RWPE1 (cell line): ENCODE data around the gene C16orf74.
A peak's percentile ranks its signal among the peaks of the same experiment; 100 is the strongest.

Experiments used
- CTCF ChIA-PET: fragments of 350-600 bp; sonication (Branson Sonifier 250); formaldehyde crosslinking; extraction: SDS; loops from one replicate; lab custom pipeline; 2021; lab: Yijun Ruan, JAX
- POLR2A ChIA-PET: fragments of 400-600 bp; formaldehyde crosslinking; extraction: SDS; loops from one replicate; lab custom pipeline; 2020; ENCODE audit warnings: antibody characterized with exemption; ENCODE audit not compliant: low non-redundant PET; lab: Yijun Ruan, JAX
- DNase-seq: peaks from one replicate; pipeline ENCODE4 v3.0.0; 2012; ENCODE audit warnings: low spot score
- H3K27ac ChIP-seq: fragments of 450-650 bp; 2 replicates; pipeline ENCODE4 v1.5.1; 2017
- TF ChIP-seq, protein P1 (sequence below): fragments of 450-650 bp; conservative IDR thresholded peaks from 2 replicates; pipeline ENCODE4 v1.5.1; 2017; ENCODE audit warnings: low read depth, mild to moderate bottlenecking

Gene C16orf74

DNA sequence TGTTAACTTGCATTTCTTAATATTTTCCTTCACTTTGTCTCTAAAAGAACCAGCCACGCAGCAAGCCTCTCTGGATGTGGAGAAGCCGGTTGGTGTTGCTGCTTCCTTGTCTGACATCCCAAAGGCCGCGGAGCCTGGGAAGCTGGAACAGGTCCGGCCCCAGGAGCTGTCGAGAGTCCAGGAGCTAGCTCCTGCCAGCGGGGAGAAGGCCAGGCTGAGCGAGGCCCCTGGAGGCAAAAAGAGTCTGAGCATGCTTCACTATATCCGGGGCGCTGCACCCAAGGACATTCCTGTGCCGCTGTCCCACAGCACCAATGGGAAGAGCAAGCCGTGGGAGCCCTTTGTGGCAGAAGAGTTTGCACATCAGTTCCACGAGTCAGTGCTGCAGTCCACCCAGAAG, 85.0 kb downstream of the C16orf74 start:
- ChIA-PET CTCF (no interaction called here), POLR2A (no interaction called here)
- DNase-seq, result no peak
- TF ChIP-seq, protein P1, sequence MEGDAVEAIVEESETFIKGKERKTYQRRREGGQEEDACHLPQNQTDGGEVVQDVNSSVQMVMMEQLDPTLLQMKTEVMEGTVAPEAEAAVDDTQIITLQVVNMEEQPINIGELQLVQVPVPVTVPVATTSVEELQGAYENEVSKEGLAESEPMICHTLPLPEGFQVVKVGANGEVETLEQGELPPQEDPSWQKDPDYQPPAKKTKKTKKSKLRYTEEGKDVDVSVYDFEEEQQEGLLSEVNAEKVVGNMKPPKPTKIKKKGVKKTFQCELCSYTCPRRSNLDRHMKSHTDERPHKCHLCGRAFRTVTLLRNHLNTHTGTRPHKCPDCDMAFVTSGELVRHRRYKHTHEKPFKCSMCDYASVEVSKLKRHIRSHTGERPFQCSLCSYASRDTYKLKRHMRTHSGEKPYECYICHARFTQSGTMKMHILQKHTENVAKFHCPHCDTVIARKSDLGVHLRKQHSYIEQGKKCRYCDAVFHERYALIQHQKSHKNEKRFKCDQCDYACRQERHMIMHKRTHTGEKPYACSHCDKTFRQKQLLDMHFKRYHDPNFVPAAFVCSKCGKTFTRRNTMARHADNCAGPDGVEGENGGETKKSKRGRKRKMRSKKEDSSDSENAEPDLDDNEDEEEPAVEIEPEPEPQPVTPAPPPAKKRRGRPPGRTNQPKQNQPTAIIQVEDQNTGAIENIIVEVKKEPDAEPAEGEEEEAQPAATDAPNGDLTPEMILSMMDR, result no peak
- H3K27ac ChIP-seq, result peak overlapping the region; percentile 15

- CTCF ChIA-PET, result no interaction called here
- POLR2A ChIA-PET, result no interaction called here
Observed at GRCh38 chr16:85665373-85665740, 85.5 kb downstream of the C16orf74 start.

DNA sequence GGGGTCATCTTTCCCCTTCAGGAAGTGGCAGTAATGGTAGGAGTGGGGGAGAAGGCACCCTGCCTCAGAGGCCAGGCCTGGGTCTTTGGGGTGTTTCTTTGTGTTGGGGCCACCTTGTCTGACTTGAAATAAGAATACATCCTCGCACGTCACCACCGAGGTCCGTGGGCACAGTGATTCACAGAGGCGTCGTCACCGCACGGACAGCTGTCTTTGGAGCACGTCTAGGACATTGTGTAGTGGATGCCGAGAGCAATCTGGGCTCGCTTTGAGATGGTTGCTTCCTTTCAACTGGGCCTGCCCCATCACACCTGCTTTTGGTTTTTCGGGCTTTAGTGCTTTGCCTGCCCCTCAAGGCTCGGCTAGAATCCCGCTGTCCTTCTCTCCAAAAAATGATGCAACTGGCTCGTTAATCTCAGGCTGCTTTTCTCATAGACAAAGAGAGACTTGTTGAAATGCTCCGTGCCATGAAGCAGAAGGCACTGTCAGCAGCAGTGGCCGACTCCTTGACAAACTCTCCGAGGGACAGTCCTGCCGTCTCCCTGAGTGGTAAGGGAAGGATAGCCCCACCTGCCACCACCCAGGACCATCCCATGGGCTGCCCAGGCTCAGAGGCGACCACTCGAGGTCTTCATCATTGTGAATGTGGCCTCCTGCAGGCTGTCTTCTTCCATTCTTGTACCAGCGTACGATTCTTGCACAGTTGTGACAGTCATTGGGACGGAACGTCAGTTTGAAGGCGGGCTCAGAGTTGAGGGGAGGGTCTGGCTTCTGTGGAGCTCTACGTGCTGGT, 86.1 kb downstream of the C16orf74 start:
- peak overlapping the region; percentile 15; the same call in 1 of the 2 replicates for H3K27ac ChIP-seq
- TF ChIP-seq, protein P1, result no peak
- ChIA-PET CTCF (no interaction called here), POLR2A (no interaction called here)
- DNase-seq, result no peak

More at GRCh38 chr16:85665373-85665740, 85.5 kb downstream of the C16orf74 start:
- peak overlapping the region; percentile 15 for H3K27ac ChIP-seq
- TF ChIP-seq, protein P1, result no peak
- no peak for DNase-seq

- ChIA-PET CTCF (no interaction called here), POLR2A (no interaction called here)
- TF ChIP-seq, protein P1, result no peak
- H3K27ac ChIP-seq, result peak overlapping the region; percentile 18
- DNase-seq, result no peak
Observed at GRCh38 chr16:85663891-85664321, 87.0 kb downstream of the C16orf74 start.

DNA sequence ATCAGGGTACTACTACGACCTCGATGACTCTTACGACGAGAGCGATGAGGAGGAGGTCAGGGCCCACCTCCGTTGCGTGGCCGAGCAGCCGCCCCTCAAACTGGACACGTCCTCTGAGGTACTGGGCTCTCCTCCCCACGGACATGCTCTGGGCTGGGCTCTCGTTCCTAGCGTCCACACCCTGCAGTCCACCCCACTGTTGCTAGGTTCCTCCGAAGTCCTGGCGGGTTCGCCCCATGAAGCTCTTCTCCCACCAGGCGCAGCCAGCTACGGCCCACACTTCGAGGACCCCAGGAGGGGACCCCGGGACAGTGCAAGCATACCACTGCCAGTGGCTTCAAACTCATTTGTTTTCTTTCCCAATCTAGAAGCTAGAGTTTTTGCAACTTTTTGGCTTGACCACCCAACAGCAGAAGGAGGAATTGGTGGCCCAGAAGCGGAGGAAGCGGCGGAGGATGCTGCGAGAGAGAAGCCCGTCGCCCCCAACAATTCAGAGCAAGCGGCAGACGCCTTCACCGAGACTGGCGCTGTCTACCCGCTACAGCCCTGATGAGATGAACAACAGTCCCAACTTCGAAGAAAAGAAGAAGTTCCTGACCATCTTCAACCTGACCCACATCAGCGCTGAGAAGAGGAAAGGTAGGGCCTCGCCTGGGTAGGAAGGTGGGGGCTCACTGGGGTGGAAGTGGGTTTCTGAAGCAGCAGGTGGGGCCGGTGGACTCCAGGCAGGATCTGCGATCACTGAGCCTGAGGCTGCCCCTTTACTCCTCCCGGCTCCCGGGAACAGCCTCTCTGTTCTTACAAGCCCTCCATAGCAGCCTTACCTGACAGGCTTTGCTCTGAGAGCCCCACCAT, 87.7 kb downstream of the C16orf74 start:
- TF ChIP-seq, protein P1, result no peak
- H3K27ac ChIP-seq, result peak overlapping the region; percentile 18
- ChIA-PET POLR2A (no interaction called here), CTCF (no interaction called here)
- DNase-seq, result no peak

DNA sequence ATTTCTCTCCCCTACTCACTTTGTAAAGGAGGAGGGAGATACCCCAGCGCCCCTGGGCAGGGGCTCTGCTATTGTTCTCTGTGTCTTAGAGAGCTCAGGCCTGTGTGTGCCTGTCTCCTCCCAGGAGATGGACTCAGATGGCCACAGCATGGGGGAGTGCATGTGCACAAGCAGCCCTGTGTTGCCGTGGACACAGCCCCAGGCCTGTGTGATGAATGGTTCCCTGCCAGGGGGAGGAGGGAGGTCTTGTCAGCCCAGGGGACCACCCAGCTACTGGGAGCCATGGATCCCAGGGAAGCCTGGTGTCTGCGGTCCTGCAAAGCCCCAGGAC, 88.4 kb downstream of the C16orf74 start:
- POLR2A ChIA-PET, result no interaction called here
- TF ChIP-seq, protein P1, result no peak
- no peak for DNase-seq
- CTCF ChIA-PET, result no interaction called here
- peak overlapping the region; percentile 18 for H3K27ac ChIP-seq
